IMR-90 (cell line): Measurements from ENCODE around the gene MFAP4. TPM values are rescaled to one million over a fixed set of nuclear protein-coding genes. Genes with fewer than 3 reads are reported as not detected.

Experiments
- ATAC-seq: fragments of 200-7000 bp; cut with Tn5 transposase; 2 replicates; pipeline ENCODE4 v1.9.1; 2020; ENCODE audit warnings: low read depth, mild to moderate bottlenecking, moderate library complexity
- BruUV-seq: library from RNA; stranded (reverse); fragments of 400-500 nt; replicated peaks from 2 replicates; lab custom pipeline; 2021; lab: Mats Ljungman, UMichigan
- CTCF ChIA-PET: fragments of 300-600 bp; formaldehyde crosslinking; extraction: SDS; loops from one replicate; lab custom pipeline; 2021; ENCODE audit warnings: antibody characterized with exemption; lab: Yijun Ruan, JAX
- POLR2A ChIA-PET: fragments of 300-600 bp; sonication (Branson Sonifier 250); formaldehyde crosslinking; loops from one replicate; lab custom pipeline; 2022; ENCODE audit warnings: antibody characterized with exemption; ENCODE audit not compliant: unreplicated experiment; lab: Charles Lee
- DNase-seq: peaks from one replicate; pipeline ENCODE4 v3.0.0; 2013
- H2AFZ ChIP-seq: replicated peaks from 2 replicates; pipeline ENCODE3; 2013; ENCODE audit warnings: low read length, mild to moderate bottlenecking; ENCODE audit not compliant: poor library complexity
- H2AK5ac ChIP-seq: 2 replicates; pipeline ENCODE4 v1.6.1; 2013; ENCODE audit warnings: low read depth, low read length, inconsistent platforms
- H2AK9ac ChIP-seq: replicated peaks from 2 replicates; pipeline ENCODE3; 2013; ENCODE audit warnings: mild to moderate bottlenecking, low read depth, low read length, moderate library complexity; ENCODE audit not compliant: poor library complexity
- H2BK120ac ChIP-seq: 2 replicates; pipeline ENCODE4 v1.6.1; 2013; ENCODE audit warnings: low read depth, low read length, inconsistent platforms
- H2BK15ac ChIP-seq: 3 replicates; pipeline ENCODE4 v1.6.1; 2013; ENCODE audit warnings: low read depth, low read length, inconsistent platforms
- H2BK20ac ChIP-seq: 2 replicates; pipeline ENCODE4 v1.6.1; 2013; ENCODE audit warnings: low read depth, mild to moderate bottlenecking, inconsistent platforms, low read length, moderate library complexity
- H2BK5ac ChIP-seq: 2 replicates; pipeline ENCODE4 v1.6.1; 2013; ENCODE audit warnings: mild to moderate bottlenecking, low read depth, low read length, inconsistent platforms; ENCODE audit not compliant: poor library complexity, severe bottlenecking
- H3K14ac ChIP-seq: replicated peaks from 2 replicates; pipeline ENCODE4 v1.6.1; 2013; ENCODE audit warnings: low read depth, low read length, inconsistent platforms
- H3K18ac ChIP-seq: 2 replicates; pipeline ENCODE4 v1.6.1; 2013; ENCODE audit warnings: low read depth, low read length, control low read depth
- H3K23ac ChIP-seq: 2 replicates; pipeline ENCODE4 v1.6.1; 2013; ENCODE audit warnings: low read depth, low read length, inconsistent platforms
- H3K27ac ChIP-seq: 2 replicates; pipeline ENCODE4 v1.5.1; 2013; ENCODE audit warnings: mild to moderate bottlenecking, control low read depth, low read length; ENCODE audit not compliant: insufficient read depth
- H3K27me3 ChIP-seq: 2 replicates; pipeline ENCODE4 v1.6.1; 2013; ENCODE audit warnings: low read length; ENCODE audit not compliant: control insufficient read depth, insufficient read depth
- H3K36me3 ChIP-seq: 2 replicates; pipeline ENCODE4 v1.6.1; 2013; ENCODE audit warnings: low read length, mixed read lengths; ENCODE audit not compliant: control insufficient read depth, insufficient read depth
- H3K4ac ChIP-seq: 2 replicates; pipeline ENCODE4 v1.6.1; 2013; ENCODE audit warnings: low read depth, low read length, inconsistent platforms
- H3K4me1 ChIP-seq: 2 replicates; pipeline ENCODE4 v1.6.1; 2013; ENCODE audit warnings: low read length, mixed read lengths; ENCODE audit not compliant: control insufficient read depth, insufficient read depth
- H3K4me2 ChIP-seq: 2 replicates; pipeline ENCODE4 v1.6.1; 2013; ENCODE audit warnings: low read depth, mild to moderate bottlenecking, control low read depth, low read length, moderate library complexity
- H3K4me3 ChIP-seq: 2 replicates; pipeline ENCODE4 v1.5.1; 2013; ENCODE audit warnings: low read depth, mild to moderate bottlenecking, control low read depth, low read length, moderate library complexity; ENCODE audit not compliant: insufficient read depth
- H3K56ac ChIP-seq: 2 replicates; pipeline ENCODE4 v1.6.1; 2013; ENCODE audit warnings: low read length, inconsistent platforms; ENCODE audit not compliant: insufficient read depth; ENCODE audit errors: extremely low read depth
- H3K79me1 ChIP-seq, 2 experiments: 2 replicates each; pipeline ENCODE4 v1.6.1; 2013; ENCODE audit warnings: low read length in 2 of 2, inconsistent platforms in 1 of 2, low read depth in 1 of 2
- H3K9ac ChIP-seq: 2 replicates; pipeline ENCODE4 v1.6.1; 2013; ENCODE audit warnings: low read depth, low read length, control low read depth
- H3K9me1 ChIP-seq: 2 replicates; pipeline ENCODE4 v1.6.1; 2013; ENCODE audit warnings: low read length, inconsistent platforms; ENCODE audit not compliant: insufficient read depth
- H3K9me3 ChIP-seq: 2 replicates; pipeline ENCODE4 v1.6.1; 2013; ENCODE audit warnings: low read length; ENCODE audit not compliant: control insufficient read depth, insufficient read depth
- H4K20me1 ChIP-seq: 2 replicates; pipeline ENCODE4 v1.6.1; 2013; ENCODE audit warnings: low read length, inconsistent platforms; ENCODE audit not compliant: insufficient read depth
- H4K5ac ChIP-seq: 2 replicates; pipeline ENCODE4 v1.6.1; 2013; ENCODE audit warnings: mild to moderate bottlenecking, low read depth, low read length, control low read depth
- H4K8ac ChIP-seq, 2 experiments: 2 replicates each; pipeline ENCODE4 v1.6.1; 2013; ENCODE audit warnings: low read depth in 2 of 2, low read length in 2 of 2, control low read depth in 1 of 2, inconsistent platforms in 1 of 2
- H4K91ac ChIP-seq: 2 replicates; pipeline ENCODE4 v1.6.1; 2013; ENCODE audit warnings: low read depth, low read length, inconsistent platforms; ENCODE audit not compliant: insufficient read depth
- CHD1 ChIP-seq: IDR thresholded peaks from 2 replicates; pipeline ENCODE4 v1.6.1; 2012; ENCODE audit warnings: low read depth, low read length, improper control_type of control experiment
- MAFK ChIP-seq: IDR thresholded peaks from 2 replicates; pipeline ENCODE4 v1.6.1; 2012; ENCODE audit warnings: low read depth, low read length, improper control_type of control experiment
- NFE2L2 ChIP-seq: fragments of 150-350 bp; IDR thresholded peaks from 2 replicates; pipeline ENCODE4 v1.6.1; 2016; ENCODE audit warnings: low read depth, mild to moderate bottlenecking, low read length
- POLR2A ChIP-seq: IDR thresholded peaks from 2 replicates; pipeline ENCODE4 v1.6.1; 2012; ENCODE audit warnings: mild to moderate bottlenecking, low read depth, low read length
- RFX5 ChIP-seq: IDR thresholded peaks from 2 replicates; pipeline ENCODE4 v1.8.0; 2012; ENCODE audit warnings: low read depth, mild to moderate bottlenecking, low read length, moderate library complexity
- WGBS, 2 experiments: methylation state at CpG; one replicate each; pipeline versions ENCODE4 v1.1.5 to v1.1.7; 2013; ENCODE audit warnings: missing lambda C conversion rate in 2 of 2; ENCODE audit not compliant: insufficient read length in 1 of 2; ENCODE audit errors: extremely low coverage in 2 of 2; 5-methylcytosine and 5-hydroxymethylcytosine counted together
- dilution Hi-C: fragments of 300-500 bp; cut with HindIII; formaldehyde crosslinking; loops from one replicate; pipeline ENCODE4 v1.14.3; 2018; ENCODE audit warnings: low sequenced_read_pairs; ENCODE audit not compliant: unreplicated experiment
- in situ Hi-C: fragments of 300-500 bp; cut with MboI; formaldehyde crosslinking; loops from 3 replicates; pipeline ENCODE4 v1.14.3; 2019; ENCODE audit warnings: low sequenced_read_pairs, inconsistent platforms, mixed read lengths
- intact Hi-C: fragments of 100-400 bp; cut with micrococcal nuclease; formaldehyde crosslinking; loops from 2 replicates; pipeline ENCODE4 v1.10.0; 2022
- polyA plus RNA-seq, 3 experiments: library from polyadenylated mRNA; depleted of rRNA; stranded (reverse); fragments of >200 nt; gene quantifications; 2 replicates each; pipeline ENCODE4 v1.2.3, GENCODE V29; 2012; ENCODE audit warnings: low replicate concordance in 1 of 3
- total RNA-seq: library from RNA; depleted of rRNA; stranded (reverse); fragments of >200 nt; gene quantifications from 2 replicates; pipeline ENCODE4 v1.2.3, GENCODE V29; 2012
- TF ChIP-seq, protein P1 (sequence below): fragments of 150-350 bp; IDR thresholded peaks from 2 replicates; pipeline ENCODE4 v1.6.1; 2017; ENCODE audit warnings: mild to moderate bottlenecking, antibody characterized with exemption, low read length, low read depth

Gene MFAP4
- total and polyA plus RNA-seq, 2 of the 4 experiments (the other 2 are of a cell fraction), result 7.0 to 71.6 TPM

DNA sequence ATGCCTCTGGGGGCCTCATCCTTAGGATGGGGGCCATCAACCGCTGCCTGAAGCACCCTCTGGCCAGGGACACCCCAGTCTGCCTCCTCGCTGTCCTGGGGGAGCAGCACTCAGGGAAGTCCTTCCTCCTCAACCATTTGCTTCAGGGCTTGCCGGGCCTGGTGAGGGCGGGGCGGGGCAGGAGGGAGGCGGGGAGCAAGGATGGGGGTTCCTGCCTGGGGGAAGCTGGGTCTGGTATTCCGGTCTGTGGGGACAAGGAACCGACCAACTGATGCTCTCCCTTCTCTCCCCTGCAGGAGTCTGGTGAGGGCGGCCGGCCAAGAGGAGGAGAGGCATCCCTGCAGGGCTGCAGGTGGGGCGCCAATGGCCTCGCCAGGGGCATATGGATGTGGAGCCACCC is 26.0 kb upstream of the MFAP4 start:
- Histone ChIP-seq H3K4me1 (peaks cover 11% of the 10 kb centered on the region; the same call in 1 of the 2 replicates), H3K9me1 (peaks cover 8% of the 10 kb centered on the region), H4K5ac (no peak overlapping the region), H3K56ac (no peak overlapping the region), H3K9me3 (no peaks in the 10 kb centered on the region), H2BK5ac (no peak overlapping the region), H3K4me3 (no peak overlapping the region), H3K23ac (no peak overlapping the region), H4K91ac (no peak overlapping the region), H2AFZ (no peak overlapping the region), H2BK20ac (no peak overlapping the region), H3K36me3 (no peaks in the 10 kb centered on the region), H3K14ac (no peak overlapping the region), H3K79me1 (no peaks in the 10 kb centered on the region), H3K27me3 (no peaks in the 10 kb centered on the region), H2BK15ac (no peak overlapping the region), H2BK120ac (no peak overlapping the region), H3K27ac (no peak overlapping the region), H2AK9ac (no peak overlapping the region), H3K4me2 (no peak overlapping the region), H2AK5ac (no peak overlapping the region), H3K4ac (no peak overlapping the region), H3K9ac (no peak overlapping the region), H4K20me1 (no peaks in the 10 kb centered on the region), H3K18ac (no peak overlapping the region), H4K8ac (no peak overlapping the region)
- ChIA-PET CTCF (interaction anchor here (0.5 kb wide), 1 partner anchor 17 kb away, joined by 4 read pairs; no protein-coding TSS in a partner anchor), POLR2A (no interaction called here)
- 94% methylated on average over 2 of the region's 12 CpGs; no CpG with 5 or more reads in 1 of the 2 experiments for WGBS, 2 experiments
- BruUV-seq, result no TSS peak
- dilution Hi-C loops, result no loop called here
- ATAC-seq (no peak), DNase-seq (no peak)
- intact Hi-C loops, result no loop called here
- no peak for TF ChIP-seq RFX5
- TF ChIP-seq NFE2L2, result no peak
- no peak for TF ChIP-seq MAFK
- no peak for TF ChIP-seq CHD1
- TF ChIP-seq POLR2A, result no peak
- TF ChIP-seq, protein P1, sequence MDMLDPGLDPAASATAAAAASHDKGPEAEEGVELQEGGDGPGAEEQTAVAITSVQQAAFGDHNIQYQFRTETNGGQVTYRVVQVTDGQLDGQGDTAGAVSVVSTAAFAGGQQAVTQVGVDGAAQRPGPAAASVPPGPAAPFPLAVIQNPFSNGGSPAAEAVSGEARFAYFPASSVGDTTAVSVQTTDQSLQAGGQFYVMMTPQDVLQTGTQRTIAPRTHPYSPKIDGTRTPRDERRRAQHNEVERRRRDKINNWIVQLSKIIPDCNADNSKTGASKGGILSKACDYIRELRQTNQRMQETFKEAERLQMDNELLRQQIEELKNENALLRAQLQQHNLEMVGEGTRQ, result no peak
- in situ Hi-C loops, result no loop called here
